ENCODE measurements around the gene LETM1.

Gene LETM1

GRCh38 chr4:1799387-1800375, 56.3 kb downstream of the LETM1 start:
- DNase-seq (ENCODE audit: extremely low spot score, insufficient read length, low read depth): no peak
- FAIRE-seq: no peak

- no peak for FAIRE-seq
Observed at GRCh38 chr4:1798580-1799386, 57.2 kb downstream of the LETM1 start.

DNA sequence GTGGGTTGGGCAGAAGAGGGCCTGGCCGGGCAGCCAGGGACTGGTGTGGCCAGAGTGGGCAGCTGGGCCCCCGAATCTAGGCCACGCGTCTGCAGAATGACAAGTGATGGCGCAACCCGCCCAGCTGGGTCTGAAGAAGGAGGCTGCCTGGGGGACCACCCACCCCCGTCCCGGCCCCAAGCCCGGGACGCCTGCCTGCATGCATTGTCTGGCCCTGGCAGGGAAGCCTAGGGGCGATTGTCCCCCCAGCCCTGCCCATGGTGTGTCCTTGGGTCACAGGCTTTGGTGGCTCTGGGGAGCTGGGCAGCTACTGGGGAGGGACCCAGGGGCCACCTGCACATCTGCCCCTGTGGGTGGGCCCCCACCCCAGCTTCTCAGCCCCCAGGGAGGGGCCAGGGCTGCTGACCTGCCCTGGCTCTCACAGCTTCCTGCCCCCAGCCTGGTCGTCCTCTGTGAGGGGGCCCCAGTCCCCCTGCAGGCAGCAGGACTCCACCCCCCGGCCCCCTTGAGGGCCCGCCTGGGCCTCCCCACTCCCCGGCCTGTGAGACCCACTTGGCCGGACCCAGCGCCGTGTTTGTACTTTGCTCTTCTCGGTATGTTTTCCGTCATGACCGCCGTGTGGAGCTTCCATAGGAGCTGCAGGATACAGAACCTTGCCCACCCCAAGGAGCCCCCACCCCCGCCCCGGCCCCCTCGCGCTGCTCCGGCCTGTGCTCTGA, 57.9 kb downstream of the LETM1 start:
- FAIRE-seq (no peak), DNase-seq (ENCODE audit: extremely low spot score, insufficient read length, low read depth) (no peak)

More at GRCh38 chr4:1798580-1799386, 57.2 kb downstream of the LETM1 start:
- no peak for DNase-seq (ENCODE audit: extremely low spot score, insufficient read length, low read depth)

DNA sequence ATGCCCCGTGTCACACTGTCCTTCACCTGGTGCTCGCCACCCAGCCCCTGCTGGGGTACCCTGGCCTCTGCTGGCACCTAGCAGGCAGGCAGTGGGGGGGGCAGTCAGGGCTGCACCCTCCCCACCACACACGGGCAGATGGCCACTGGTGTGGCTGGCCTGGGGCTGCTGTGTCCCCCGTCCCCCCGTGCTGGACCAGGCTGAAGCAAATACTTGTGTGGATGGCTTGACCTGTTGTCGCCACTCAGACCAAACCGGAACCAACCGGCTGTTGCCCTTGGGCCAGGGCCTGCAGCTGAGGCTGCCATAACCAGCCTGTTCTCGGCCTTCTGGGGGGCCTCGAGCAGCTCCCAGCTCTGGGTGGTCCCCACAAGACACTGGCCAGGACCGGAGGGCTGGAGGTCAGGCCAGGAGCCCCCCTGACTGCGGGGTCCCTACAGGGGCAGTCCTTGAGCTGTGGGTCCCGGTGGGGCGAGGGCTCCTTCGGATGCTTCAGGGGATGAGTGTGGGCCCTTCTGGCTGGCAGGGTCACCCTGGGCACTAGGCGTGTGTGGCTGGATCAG, 58.6 kb downstream of the LETM1 start:
- no peak for FAIRE-seq
- DNase-seq (ENCODE audit: extremely low spot score, insufficient read length, low read depth): no peak

DNA sequence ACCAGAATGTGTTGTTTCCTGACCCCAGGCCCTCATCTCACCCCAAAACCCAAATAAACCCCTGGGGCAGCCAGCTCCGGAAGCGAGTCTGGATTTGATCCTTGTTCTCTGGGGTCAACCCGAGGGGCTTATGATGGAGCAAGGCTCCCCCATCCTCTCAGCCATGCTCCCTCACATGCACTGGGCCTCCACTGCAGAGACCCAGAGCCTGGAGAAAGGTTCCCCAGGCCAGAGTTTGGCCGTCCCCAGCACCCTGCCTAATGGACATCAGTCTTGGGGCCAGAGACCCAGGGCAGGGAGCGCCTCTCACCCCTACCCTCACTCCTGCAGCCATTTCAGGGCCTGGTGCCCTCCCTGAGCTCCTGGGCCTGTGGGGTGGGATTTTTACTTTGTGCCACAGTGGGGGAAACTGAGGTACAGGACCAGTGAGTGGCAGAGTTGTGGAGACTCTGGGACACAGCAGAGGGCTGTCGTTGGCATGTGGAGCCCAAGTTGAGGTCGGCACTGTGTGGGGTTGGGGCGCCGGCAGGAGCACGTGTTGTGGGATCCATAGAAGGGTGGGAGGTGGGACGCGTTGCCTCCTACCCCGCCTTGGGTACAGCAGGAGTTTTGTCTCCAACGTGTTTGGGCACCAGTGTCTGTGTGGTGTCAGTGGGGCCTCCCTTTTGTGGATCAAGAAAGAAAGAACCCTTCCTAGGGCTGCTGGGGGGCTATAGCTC, 59.3 kb downstream of the LETM1 start:
- DNase-seq (ENCODE audit: extremely low spot score, insufficient read length, low read depth) (no peak), FAIRE-seq (no peak)

GRCh38 chr4:1795299-1796195, 60.4 kb downstream of the LETM1 start:
- DNase-seq (ENCODE audit: extremely low spot score, insufficient read length, low read depth): no peak
- no peak for FAIRE-seq

DNA sequence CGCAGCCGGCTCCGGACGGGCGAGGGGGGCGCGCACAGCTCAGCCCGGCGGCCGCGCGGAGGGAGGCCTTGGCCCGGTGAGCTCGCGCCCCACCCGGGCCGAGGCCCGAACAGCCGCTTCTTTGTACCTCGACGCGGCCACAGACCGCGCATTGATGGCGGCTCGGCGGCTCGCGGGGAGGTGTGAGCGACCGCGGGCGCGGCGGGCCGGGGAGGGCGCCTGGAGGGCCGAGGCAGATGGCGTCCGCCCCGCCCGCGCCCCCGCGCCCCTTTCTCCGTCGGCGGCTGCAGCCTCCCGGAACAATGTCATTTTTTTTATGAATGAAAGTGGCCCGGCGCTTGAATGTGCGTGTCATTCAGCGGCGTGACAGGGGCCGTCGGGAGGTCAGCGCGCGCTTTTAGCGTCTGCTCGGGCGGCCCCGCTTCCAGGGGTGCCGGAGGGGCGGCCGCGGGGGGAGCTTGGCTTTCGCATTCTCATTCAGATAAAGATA, 61.1 kb downstream of the LETM1 start:
- FAIRE-seq (no peak), DNase-seq (ENCODE audit: extremely low spot score, insufficient read length, low read depth) (no peak)

DNA sequence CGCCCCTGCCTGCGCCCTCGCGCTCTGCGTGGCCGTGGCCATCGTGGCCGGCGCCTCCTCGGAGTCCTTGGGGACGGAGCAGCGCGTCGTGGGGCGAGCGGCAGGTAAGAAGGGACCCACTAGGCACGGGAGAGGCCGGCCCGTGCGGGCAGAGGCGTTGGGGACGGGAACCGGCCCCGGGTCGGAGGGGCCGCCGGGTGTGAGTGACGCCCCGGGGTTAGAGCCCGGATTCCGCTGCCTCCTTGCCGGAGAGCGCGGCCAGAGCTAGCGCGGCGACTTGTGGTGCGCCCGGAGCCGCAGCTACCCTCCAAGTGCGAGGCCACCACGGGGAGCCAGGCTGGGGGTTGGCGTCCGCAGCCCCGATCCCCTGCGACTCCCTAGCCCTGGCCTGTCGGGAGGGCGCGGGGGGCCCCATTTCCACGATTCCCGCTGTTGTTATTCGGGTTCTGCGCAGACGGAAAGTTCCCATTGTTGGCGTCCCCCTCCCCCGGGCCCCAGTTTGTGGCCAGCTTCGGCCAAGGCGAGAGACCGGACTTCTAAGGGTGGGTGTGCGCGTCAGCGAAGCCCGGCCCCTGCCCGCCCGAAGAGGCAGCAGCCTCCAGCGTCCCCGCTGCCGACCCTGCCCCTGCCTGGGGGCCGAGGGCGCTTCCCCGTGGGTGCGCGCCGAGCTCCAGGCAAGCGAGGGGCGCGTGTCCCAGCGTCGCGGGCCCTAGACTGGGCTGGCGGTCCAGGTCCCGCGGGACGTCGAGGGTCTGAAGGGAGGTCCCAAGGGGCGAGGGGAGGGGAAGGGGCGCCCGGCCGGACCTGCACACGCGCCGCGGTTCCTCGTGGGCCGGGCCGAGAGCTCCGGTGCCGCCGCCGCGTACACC, 61.8 kb downstream of the LETM1 start:
- no peak for DNase-seq (ENCODE audit: extremely low spot score, insufficient read length, low read depth)
- FAIRE-seq: no peak

DNA sequence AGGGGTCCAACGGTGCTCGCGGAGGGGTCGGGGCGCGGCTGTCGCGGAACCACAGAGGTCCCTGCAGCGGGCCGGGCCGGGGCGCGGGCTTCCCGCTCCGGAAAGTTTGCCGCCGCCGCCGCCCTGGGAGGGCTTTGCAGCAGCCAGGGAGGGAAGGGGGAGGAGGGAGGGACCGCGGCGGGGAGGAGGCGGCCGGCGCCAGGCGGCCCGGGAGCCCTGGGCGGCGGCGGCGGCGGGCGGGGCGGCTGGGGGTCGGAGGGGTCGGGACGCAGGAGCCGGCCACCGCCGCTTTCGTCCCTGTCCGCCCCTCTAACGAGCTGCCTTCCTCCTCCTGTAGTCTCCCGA, 62.5 kb downstream of the LETM1 start:
- FAIRE-seq: no peak
- DNase-seq (ENCODE audit: extremely low spot score, insufficient read length, low read depth): no peak

GRCh38 chr4:1792832-1793495, 63.0 kb downstream of the LETM1 start, which contains the start of gene FGFR3:
Gene FGFR3 (plus strand): TSS chr4:1793293. CDS start chr4:1793935, 642 bp downstream.
- no peak for FAIRE-seq
- peak; percentile 68 for DNase-seq (ENCODE audit: extremely low spot score, insufficient read length, low read depth)

GRCh38 chr4:1792158-1792831, 63.7 kb downstream of the LETM1 start:
- no peak for FAIRE-seq
- DNase-seq (ENCODE audit: extremely low spot score, insufficient read length, low read depth): no peak

GRCh38 chr4:1790005-1790404, 66.0 kb downstream of the LETM1 start:
- FAIRE-seq (no peak), DNase-seq (ENCODE audit: extremely low spot score, insufficient read length, low read depth) (no peak)

GRCh38 chr4:1789552-1789951, 66.4 kb downstream of the LETM1 start:
- no peak for DNase-seq (ENCODE audit: extremely low spot score, insufficient read length, low read depth)

DNA sequence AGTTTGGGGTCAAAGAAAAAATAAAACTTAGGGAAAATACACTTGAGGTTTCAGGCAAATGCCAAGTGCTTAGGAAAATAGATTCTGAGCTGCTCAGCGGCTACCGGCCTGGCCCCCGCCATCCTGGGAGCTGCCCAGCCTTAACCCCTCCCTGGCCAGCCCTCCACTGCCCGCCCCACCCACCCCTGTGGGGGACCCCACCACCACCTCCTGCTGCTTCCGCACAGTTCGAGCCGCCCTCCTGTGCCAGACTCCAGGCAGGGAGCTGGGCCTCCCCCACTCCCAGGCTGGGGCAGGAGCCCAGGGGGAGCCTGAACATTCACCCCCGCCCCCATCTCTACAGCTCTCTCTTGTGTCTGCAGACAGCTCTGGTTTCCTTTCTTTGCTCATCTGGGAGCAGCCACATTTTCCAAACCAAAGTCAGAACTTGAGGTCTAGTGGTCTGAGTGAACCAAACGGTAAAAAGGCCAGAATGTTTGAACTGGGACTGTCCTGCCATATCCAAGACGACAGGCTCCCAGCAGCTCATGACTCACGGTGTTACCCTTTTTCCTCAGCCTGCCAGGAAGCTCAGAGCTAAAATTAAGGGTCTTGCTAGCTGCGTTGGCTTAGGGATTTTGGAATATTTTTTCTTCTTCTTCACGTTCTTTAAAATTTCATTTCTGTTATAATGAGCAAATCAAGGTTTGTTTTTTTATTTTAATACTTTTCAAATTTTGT, 67.5 kb downstream of the LETM1 start:
- DNase-seq (ENCODE audit: extremely low spot score, insufficient read length, low read depth) (no peak), FAIRE-seq (no peak)

More at GRCh38 chr4:1789552-1789951, 66.4 kb downstream of the LETM1 start:
- no peak for FAIRE-seq

DNA sequence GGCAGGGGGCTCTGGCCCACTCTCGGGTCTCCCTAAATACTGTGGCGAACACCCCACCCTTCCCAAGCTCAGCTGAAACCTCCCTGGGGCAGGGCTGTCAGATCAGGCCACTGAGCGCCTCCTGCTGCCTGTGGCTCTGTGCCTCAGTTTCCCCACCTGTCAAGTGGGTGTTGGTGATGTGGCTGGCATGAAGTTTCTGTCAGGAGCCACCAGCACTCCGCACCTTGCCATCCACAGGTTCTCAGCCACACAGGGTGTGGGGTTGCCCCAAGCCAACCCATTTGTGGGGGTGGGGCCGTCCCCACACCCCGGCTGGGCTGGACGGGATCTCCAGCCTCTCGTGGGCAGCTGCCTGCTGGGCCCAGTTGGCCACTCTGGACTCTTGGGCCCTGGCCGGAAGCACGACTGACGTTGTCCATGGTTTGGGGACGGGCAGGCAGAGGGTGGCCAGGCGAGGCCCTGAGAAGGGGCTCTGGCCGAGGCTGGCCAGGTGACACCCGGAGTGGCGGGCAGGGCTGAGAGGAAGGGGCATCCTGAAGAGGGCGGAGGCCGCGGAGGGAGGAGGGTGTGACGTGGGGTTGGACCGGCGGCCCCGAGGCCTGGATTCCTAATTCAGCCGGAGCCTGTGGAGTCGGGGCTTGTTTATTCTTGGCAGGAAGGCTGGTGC, 68.4 kb downstream of the LETM1 start:
- no peak for FAIRE-seq

More for the DNA sequence above, 68.4 kb downstream of the LETM1 start:
- DNase-seq (ENCODE audit: extremely low spot score, insufficient read length, low read depth): no peak

All from GM18507 (cell line).